22Rv1 (cell line): ENCODE data around the gene UBAP2.

Experiments
- H3K27ac ChIP-seq: fragments of 450-650 bp; 2 replicates; pipeline ENCODE4 v1.5.1; 2017
- CTCF ChIP-seq: fragments of 450-650 bp; IDR thresholded peaks from 2 replicates; pipeline ENCODE4 v1.5.1; 2017; ENCODE audit warnings: mild to moderate bottlenecking
- ZFX ChIP-seq: fragments of 450-650 bp; IDR thresholded peaks from 2 replicates; pipeline ENCODE4 v1.6.1; 2017; ENCODE audit warnings: antibody characterized with exemption, borderline replicate concordance

Gene UBAP2

GRCh38 chr9:34048727-34049629 is at the start of gene UBAP2:
Gene UBAP2, minus strand, starts transcription at chr9:34048887. Its CDS starts 31,739 bp downstream, at chr9:34017148.
- TF ChIP-seq ZFX (no peak), CTCF (peak; percentile 17; the same call in 1 of the 2 replicates)
- H3K27ac ChIP-seq, result peak within 1 kb of the TSS; percentile 90

- TF ChIP-seq CTCF, result no peak
- TF ChIP-seq ZFX, result no peak
- no peak overlapping the region for H3K27ac ChIP-seq
These were observed 49.6 kb upstream of the UBAP2 start for GRCh38 chr9:34098307-34098706.

GRCh38 chr9:34097865-34098264 is 49.2 kb upstream of the UBAP2 start:
- H3K27ac ChIP-seq, result no peak overlapping the region
- TF ChIP-seq CTCF, result no peak
- TF ChIP-seq ZFX, result no peak

- H3K27ac ChIP-seq, result no peak overlapping the region
- TF ChIP-seq CTCF (no peak), ZFX (no peak)
These were observed 48.1 kb upstream of the UBAP2 start for GRCh38 chr9:34096751-34097150.

- TF ChIP-seq CTCF, result no peak
- TF ChIP-seq ZFX, result no peak
- H3K27ac ChIP-seq, result no peak overlapping the region
These were observed 44.9 kb upstream of the UBAP2 start for GRCh38 chr9:34093578-34093977.

- no peak for TF ChIP-seq CTCF
- no peak for TF ChIP-seq ZFX
- H3K27ac ChIP-seq, result no peak overlapping the region
These were observed 40.6 kb upstream of the UBAP2 start for GRCh38 chr9:34089311-34089710.

- no peak overlapping the region for H3K27ac ChIP-seq
- TF ChIP-seq CTCF (no peak), ZFX (no peak)
These were observed 38.7 kb upstream of the UBAP2 start for GRCh38 chr9:34087370-34087769.
